Head of caudate nucleus (tissue), 42 donors: ENCODE results near the gene PHF11.
"Not testable (repeated sequence)": the region's sequence is repeated elsewhere in the genome, so short reads cannot be mapped to it uniquely, and the experiment has no call there.

Experiments
- DNase-seq, 42 donors: peaks; one replicate each; pipeline versions ENCODE4 v3.0.0 to v3.0.0-alpha.2; 2020 to 2021; ENCODE audit warnings: mixed read lengths in 7 of 42
- intact Hi-C: fragments of 100-400 bp; cut with DNase I; formaldehyde crosslinking; loops from one replicate; pipeline ENCODE4 v1.15.0; 2022

Gene PHF11

GRCh38 chr13:49494645-49495044 lies 1.1 kb upstream of the PHF11 start:
- no peak for DNase-seq
- intact Hi-C loops, result loop anchor here (10.0 kb wide), 1 partner anchor 110 kb away; no protein-coding TSS in a partner anchor

GRCh38 chr13:49496837-49497236 lies 1.1 kb downstream of the PHF11 start:
- intact Hi-C loops, result loop anchor here (10.0 kb wide), 1 partner anchor 108 kb away; no protein-coding TSS in a partner anchor
- DNase-seq, result not testable (repeated sequence)

GRCh38 chr13:49497272-49497671 lies 1.5 kb downstream of the PHF11 start:
- DNase-seq, result no peak
- intact Hi-C loops, result loop anchor here (10.0 kb wide), 1 partner anchor 108 kb away; no protein-coding TSS in a partner anchor

GRCh38 chr13:49498206-49498605 lies 2.5 kb downstream of the PHF11 start:
- intact Hi-C loops, result loop anchor here (10.0 kb wide), 1 partner anchor 107 kb away; no protein-coding TSS in a partner anchor
- DNase-seq, result no peak

- intact Hi-C loops, result loop anchor here (10.0 kb wide), 1 partner anchor 105 kb away; no protein-coding TSS in a partner anchor
Observed at GRCh38 chr13:49499889-49500660, 4.3 kb downstream of the PHF11 start.

GRCh38 chr13:49502954-49503353 lies 7.2 kb downstream of the PHF11 start:
- DNase-seq, result no peak
- intact Hi-C loops, result no loop called here

More at GRCh38 chr13:49499889-49500660, 4.3 kb downstream of the PHF11 start:
- no peak for DNase-seq

GRCh38 chr13:49503951-49504350 lies 8.2 kb downstream of the PHF11 start:
- DNase-seq, result no peak
- intact Hi-C loops, result no loop called here

- no peak for DNase-seq
- intact Hi-C loops, result loop anchor here (10.0 kb wide), 1 partner anchor 208 kb away; no protein-coding TSS in a partner anchor
Observed at GRCh38 chr13:49512578-49512977, 16.8 kb downstream of the PHF11 start.

- DNase-seq, result peak in 2 of 42 donors; percentile 45 to 56
- intact Hi-C loops, result loop anchor here (10.0 kb wide), 1 partner anchor 212 kb away; no protein-coding TSS in a partner anchor
Observed at GRCh38 chr13:49516467-49516866, 20.7 kb downstream of the PHF11 start.

- intact Hi-C loops, result loop anchor here (10.0 kb wide), 1 partner anchor 213 kb away; no protein-coding TSS in a partner anchor
- peak in 39 of 42 donors; percentile 16 to 81 (median 49) for DNase-seq
Observed at GRCh38 chr13:49517461-49517860, 21.7 kb downstream of the PHF11 start.

- intact Hi-C loops, result no loop called here
- no peak for DNase-seq
Observed at GRCh38 chr13:49521224-49521623, 25.5 kb downstream of the PHF11 start.

GRCh38 chr13:49524740-49525501 lies 29.2 kb downstream of the PHF11 start:
- no peak for DNase-seq
- intact Hi-C loops, result no loop called here

GRCh38 chr13:49527123-49527522 lies 31.4 kb downstream of the PHF11 start:
- peak in 40 of 42 donors; percentile 23 to 77 (median 48) for DNase-seq
- intact Hi-C loops, result no loop called here

- DNase-seq, result no peak
- intact Hi-C loops, result no loop called here
Observed at GRCh38 chr13:49528161-49528560, 32.4 kb downstream of the PHF11 start.

- DNase-seq, result peak in 11 of 42 donors; percentile 13 to 58 (median 28)
- intact Hi-C loops, result no loop called here
Observed at GRCh38 chr13:49530457-49530856, 34.7 kb downstream of the PHF11 start.

GRCh38 chr13:49532593-49532992 lies 36.8 kb downstream of the PHF11 start:
- DNase-seq, result no peak

GRCh38 chr13:49533011-49533410 lies 37.3 kb downstream of the PHF11 start:
- intact Hi-C loops, result no loop called here
- DNase-seq, result no peak

More at GRCh38 chr13:49532593-49532992, 36.8 kb downstream of the PHF11 start:
- intact Hi-C loops, result no loop called here

- intact Hi-C loops, result no loop called here
Observed at GRCh38 chr13:49533591-49534269, 38.0 kb downstream of the PHF11 start.

More at GRCh38 chr13:49533591-49534269, 38.0 kb downstream of the PHF11 start:
- no peak for DNase-seq
